ENCODE results near the gene NPS.
A peak's percentile ranks its signal among the peaks of the same experiment; 100 is the strongest.

NPS gene, protein sequence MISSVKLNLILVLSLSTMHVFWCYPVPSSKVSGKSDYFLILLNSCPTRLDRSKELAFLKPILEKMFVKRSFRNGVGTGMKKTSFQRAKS

DNA sequence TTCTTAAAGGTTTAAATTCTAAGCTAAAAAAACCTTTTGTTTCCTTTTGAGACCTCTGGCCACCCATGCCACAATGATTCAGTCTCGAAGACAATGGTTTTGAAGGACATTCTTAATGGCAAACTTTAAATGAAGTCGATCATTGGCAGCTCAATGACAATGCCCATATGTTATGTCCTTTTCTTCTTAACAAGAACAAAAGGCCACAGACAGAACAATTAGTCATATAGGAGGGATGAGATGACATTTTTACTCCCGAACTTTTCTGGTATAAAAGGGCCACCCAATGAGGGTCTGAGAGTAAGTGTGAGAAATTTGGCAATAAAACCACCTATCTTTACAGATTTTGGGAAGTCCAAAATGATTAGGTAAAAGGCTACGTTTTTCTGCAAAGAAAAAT is at the start of gene NPS:
Gene NPS, plus strand, starts transcription at position 301 of the 400 bp plus-strand sequence. Its CDS starts 60 bp downstream, at position 361.
- DNase-seq = no peak

DNA sequence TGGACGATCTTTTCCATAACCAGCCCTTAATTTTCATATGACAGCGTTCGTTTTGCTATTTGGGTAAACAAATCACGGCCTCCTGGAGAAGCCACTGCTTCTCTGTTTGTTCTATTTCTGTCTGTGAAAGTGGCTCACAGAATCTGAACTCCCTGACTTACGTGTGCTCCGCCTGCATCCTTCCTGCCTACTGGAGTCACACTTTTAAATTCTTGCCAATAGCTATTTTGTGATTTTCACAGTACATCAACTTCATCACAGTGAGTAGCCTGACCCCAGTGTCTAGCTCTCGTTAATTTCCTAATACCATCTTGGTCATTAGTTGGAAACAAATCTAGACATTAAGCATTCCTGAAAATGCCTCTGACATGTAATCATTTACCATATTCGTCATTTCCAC is 49.0 kb upstream of the NPS start:
- DNase-seq = no peak

DNA sequence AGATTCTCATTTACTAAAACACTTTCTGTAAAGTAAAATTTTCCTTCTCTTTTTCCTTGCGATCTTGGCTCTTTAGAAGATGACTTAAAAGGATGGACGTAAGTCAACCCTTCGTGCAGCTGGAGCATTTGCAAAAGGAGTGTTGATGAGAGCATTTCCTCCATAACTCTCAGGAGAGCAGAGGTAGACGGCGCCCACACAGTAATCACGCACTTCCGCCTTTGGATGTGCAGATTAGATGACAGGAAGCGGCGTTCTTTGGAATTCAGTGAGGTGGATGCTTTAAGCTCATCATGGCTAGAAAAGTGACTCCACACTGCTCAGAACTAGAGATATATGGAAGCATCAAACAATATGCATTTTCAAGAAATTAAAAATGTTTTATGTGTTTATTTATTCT is 43.0 kb upstream of the NPS start:
- DNase-seq = no peak

DNA sequence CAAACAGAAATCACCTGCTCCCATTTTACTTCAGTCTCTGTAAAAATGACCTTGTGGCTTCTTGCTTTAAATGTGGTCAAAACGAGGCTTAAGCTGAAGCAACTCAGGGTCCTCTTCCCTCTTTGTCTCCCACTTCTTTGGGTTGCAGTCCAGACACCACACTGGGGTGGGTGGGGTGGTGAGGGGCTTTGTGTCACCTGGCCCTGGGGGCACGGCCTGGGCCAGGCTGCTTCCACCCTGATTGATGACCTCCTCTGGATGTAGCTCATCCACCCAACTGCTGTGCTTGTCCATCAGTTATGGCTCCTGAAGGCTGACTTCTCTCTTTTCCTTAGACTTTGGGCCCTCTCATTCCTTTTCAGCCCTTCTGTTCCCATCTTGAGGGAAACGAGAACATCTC is 26.8 kb upstream of the NPS start:
- no peak for DNase-seq

DNA sequence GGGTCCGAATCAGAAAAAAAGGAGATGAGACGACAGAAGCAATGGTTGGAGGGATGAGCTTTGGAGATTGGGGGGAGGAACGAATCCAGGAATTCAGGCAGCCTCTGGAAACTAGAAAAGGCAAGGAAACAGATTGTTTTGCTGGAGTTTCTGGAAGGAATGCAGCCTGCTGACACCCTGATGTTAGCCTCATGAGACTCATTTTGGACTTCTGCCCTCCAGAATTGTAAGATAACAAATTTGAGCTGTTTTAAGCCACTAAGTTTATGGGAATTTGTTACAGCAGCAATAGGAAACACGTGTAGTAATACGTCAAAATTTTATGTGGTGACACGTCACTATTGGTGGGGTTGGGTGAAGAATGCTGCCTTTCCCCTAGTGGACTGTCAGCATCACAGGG is 25.6 kb upstream of the NPS start:
- no peak for DNase-seq

DNA sequence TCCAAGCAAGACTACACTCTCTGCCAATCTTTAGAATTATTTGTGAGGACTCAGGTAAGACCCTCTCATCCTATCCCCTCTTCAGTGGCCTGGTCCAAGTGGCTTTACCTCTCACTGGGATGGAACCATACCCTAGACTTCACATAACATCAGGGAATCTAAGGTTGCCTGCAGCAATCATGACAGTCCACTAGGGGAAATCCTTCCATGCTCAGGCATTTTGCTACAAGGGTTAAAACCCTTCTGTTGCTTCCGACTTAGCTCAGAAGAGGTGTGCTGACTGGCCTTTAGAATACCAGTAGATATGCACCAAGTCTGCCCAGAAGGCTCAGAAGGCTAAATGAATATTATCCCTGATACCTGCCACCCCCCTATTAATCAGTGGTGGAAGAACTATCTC is 24.9 kb upstream of the NPS start:
- DNase-seq = no peak

DNA sequence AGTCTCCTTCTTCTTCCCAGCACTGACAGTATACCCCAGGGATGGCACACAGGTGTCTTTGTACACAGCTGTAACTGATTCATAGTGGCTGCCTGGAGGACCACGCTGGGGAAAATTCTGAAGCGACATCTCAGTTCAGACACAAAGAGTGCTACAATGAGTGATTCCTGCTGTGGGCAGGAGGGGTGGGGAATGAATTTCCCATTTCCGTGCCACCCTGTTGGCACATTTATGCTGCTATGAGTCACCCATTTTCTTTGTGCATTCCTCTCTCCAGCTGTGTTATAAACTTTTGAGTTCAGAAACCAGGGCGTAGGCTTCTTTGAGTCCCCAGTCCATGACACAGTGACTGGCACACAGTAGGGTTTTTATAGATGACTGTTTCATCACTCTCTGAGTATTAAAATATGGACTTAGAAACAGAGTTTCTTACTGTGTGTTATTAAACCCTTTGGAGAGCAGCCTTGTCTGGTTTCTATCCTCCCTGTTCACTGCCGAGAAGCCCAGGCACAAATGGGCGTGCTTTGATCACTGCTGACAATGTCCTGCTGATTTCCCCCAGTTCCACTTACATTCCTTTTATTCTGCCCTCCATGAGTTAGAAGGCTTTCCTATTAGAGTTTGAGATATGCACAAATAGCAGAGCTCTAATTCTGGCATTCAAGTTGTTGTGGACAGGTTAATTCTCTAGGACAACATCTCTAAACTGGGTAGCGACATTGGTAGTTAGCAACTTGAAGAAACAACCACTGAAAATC is 24.0 kb upstream of the NPS start:
- DNase-seq = no peak

DNA sequence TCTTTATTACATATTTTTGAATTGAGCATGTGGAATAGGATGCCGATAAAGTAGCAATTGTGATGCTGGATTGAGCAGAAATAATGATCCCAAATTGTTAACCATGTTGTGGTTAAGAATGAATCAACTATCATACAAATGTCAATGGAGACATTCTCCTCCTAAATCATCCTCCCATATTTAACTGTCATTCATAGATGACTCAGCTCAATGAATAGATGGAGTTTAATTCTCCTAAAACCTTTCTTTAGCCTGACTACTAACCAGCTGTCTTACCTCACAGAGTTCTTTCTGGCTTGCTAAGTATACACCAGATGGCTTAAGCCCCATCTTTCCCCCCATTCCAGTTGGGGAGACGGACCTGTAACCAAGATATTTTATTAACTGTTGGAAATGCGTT is 23.4 kb upstream of the NPS start:
- no peak for DNase-seq

DNA sequence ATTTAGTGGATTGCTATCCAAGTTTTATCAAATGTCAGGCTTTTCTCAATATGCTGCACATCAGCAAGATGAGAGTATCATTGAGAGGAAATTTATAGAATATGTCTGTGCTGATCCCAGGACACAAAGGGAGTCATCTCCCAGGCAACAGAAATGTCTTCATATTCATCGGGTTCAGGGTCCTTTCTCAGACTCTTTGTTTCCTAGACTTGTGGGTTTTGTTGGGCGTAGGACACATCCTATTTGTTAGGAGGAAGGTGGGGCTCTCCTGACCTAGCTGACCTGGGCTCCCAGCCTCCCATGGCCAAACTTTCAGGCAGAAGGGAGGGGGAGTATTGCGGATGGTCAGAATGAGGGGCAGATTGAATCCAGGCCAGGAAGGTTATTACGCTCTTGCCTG is 22.9 kb upstream of the NPS start:
- DNase-seq = no peak

DNA sequence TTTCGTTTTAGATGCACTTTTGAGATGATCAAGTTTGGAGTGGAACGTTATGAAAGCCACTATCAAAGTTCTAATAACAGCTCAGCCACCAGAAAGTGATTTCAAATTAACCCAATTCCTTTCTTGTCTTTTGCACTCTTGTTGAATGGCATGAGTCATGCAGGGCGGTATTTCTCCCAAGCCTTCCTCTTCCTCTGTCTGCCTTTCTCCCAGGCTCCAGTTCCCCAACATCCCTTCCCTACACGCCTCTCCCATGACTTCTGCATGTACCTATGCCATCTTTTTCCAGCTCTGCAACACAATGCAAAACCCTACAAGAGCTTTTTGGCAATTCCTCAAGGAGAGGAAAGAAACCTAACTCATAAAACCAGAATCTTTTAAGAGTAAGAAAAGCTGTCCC is 21.8 kb upstream of the NPS start:
- no peak for DNase-seq

DNA sequence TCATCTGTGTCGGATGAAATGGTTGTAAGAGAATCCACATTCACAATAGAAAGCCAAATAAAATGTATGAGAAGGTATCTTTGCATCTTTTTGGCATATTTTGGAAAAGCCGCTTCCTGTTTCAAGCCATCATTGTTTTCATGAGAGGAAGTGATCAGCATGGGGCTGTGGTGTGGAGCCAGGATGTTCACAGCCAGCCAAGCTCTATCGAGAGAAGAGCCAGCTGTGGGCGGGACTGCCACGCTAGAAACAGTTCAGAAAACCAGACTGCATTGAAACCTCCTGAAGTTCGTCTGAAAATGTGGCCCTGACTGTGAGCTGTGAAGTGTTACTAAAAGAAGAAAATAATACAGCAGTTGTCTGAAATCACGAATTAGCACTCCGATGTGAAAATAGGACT is 21.2 kb upstream of the NPS start:
- DNase-seq = no peak

DNA sequence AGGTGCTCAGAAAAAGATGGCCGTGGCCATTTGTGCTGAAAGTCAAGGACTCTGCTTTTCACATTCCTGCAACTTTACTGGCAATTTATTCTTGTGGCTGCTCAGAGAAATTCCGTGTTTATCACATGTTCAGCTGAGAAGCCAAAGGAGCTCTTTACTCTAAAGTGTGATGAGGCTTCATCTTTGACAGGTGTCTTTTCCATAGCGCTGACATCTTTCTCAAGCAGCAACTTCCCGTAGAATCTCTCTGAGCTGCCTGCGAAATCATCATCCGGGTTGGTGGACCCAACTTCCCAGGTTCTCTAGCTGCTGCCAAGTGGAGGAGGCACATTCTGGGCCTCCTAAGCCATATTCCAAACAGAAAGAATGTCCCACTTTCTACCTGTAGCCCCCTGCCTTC is 16.9 kb upstream of the NPS start:
- DNase-seq = no peak

DNA sequence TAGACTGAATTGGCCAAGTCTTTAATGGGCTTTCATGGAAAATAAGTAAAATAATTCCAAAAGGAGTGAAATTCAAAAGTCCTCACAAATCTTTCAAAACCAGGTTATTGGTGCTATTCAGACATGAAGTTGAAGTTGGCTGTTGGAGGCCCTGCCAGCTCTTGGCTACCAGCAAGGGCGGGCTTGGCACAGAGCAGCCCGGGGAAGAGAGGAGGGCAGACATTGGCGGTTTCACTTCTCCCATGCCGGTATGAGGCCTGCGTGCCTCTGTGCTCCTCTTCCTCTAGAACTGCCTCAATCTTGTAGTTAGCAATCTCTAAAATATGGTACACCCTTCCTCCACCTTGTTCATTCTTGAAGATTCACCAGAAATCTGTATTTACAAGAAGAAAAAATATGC is 16.4 kb upstream of the NPS start:
- no peak for DNase-seq

DNA sequence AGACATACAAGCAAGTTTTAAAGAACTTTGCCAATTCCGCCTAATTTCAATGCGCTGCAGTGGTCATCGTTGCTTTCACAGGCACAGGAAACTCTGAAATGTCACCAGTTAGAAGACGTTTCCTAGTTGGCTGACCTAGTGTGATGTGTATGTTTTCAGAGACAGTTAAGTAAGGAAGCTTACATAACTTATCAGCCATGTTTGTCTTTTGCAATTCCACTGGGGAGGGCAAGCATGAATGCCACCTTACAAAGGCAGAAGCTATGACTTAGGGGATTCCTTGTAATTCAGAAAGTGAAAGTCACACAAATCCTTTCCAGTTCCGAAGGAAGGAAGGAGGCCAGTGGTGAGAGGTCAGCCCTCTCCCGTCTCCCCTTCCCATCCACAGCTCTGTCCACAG is 15.0 kb upstream of the NPS start:
- no peak for DNase-seq

DNA sequence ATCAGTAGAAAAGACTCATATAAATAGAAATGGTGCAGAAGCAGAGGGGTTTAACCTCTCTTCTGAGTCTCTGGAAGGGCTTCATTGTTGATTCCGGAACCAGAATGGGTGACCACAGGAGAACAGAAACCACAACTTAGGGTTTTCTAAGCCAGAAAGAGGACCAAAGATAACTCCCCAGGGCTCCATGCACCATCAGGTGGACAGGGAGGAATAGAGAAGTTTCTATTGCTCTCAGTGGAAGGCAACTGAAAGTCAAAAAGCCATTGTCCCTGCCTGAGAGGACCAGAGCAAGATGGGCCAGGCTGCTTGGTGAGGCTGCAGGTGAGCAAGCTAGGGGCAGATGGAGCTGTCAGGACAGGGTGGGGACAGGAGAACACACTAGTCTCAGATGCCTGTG is 14.6 kb upstream of the NPS start:
- DNase-seq = no peak

DNA sequence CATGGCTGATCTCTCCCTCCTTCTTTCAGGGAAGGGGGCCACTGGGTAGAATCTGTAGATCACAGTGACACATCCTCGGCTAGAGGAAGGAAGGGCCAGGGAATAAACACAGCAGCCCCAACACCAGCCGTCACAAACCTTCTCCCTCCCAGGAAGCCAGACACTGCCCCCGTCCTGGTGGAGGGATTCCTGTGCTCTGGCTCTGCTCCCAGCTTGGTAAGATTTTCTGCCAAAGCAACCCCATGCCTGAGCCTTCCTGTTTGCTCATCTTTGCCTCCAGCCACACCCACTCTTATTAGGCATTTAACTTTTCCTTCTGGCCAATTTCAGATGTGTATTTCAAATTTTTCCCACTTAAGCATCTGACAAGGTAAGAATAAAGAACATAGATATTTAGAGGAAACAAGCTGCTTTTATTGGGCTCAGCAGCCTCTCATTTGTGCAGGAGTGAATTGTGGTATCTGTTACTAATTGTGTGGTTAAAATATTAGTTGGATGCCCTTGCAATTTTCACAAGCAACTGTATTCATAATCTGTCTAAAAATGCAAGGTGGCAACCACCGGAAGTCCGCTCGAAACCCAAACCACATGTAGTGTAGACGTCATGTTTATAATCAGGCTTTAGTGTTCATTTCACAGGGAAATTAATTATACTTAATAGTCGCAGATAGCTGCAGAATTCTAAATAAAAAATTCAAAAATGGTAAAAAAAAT is 13.2 kb upstream of the NPS start:
- no peak for DNase-seq

DNA sequence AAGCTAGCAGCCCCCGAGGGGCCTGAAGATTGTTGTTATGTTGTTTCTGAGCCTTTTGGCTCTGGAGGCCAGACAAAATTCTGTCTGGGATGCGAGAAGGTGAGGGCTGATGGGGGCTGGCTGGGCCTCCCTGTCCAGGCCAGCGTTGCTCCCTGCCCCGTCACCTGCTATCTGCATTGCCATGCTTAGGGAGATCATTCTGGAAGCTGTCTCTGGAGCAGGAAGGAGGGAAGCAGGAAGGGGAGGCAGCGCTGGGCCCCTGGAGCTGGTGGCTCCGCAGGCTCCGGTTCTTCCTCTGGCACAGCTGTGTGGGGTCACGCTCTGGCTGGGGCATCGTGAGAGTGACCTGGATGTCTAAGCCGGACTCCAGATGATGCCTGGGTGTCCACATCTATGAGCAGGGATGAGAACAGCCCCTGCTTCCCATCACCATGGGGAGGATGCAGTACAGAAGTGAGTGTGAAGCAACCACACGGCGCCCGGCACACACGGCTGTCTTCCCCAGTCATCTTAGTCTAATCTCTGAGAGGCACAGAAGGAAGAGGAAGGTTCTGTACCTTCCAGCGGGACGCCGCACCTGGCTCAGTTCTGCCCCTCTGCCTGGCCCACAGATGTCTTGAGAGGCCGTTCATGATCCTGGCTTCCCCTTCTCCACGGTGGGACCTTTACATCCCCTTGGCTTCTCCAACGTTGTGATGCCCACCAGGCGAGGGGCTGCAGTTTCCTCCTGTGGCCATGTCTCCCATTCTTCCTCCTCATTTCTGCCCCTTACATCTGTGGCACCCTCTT is 11.9 kb upstream of the NPS start:
- no peak for DNase-seq

DNA sequence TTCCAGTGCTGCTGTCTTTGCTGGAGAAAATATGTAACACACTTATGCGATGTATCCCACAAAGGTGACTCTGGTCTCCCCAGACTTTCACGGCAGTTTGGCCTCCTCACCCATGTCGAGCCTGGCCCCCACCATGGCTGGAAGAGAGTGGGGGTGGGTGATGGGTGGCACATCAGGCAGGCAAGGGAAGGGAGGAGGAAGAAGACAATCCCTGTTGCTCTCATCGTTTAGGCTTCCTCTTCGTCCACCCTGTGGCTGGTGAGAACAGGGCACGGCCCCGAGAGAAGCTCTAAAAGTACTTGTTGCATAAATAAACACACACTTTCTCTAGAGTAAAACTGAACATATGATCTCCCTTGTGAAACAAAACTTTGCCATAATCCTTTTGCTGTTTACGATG is 11.2 kb upstream of the NPS start:
- no peak for DNase-seq

DNA sequence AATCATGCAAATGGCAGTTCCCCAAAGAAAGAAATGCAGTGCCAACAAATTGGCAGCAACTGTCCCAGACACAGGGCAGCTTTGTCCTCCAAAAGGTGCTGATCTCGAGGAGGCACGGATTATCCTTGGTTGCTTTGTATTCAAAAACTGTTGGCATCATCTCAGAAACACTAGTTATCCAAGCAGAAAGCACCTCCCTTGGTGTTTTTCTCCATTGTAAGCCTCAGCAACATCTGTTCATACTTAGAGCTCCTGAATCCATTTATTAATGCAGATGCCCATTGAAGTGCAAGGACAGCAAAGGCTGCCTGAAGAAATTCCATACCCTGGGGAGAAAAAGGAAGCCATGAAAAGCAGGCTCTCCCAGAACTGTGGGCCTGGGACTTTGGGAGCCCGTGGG is 1.1 kb upstream of the NPS start:
- DNase-seq = peak; percentile 65

DNA sequence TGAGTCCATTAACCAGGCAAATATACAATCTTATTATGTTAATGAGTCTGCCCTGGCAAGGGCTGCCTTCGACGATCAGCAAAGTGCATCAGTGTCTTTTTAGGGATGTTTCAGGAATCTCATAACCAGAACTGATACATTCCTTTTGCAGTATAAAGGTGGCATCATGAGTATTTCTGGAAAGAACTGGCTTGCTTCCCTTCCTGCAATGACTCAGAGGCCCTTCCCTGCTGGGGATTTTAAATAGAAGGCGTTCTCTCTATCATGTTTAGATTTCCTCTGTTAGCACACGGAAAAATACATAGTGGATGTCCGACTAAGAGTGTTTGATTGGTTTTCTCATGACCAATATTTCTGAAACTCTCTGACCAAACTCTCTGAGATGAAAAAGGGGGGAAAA is 1.8 kb downstream of the NPS start:
- DNase-seq = no peak

DNA sequence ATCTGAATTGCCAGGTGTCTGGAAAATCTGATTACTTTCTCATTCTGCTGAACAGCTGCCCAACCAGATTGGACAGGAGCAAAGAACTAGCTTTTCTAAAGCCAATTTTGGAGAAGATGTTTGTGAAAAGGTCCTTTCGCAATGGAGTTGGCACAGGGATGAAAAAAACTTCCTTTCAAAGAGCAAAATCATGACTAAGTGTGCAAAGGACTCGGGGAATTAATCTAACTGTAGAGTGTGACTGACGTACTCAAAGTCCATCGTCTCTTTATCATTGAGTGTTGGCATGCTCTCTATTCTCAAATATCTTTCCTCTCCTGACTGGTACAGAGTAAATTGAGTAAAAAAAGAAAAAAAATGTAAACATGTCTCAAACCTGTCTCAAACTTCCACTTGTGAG is 3.3 kb downstream of the NPS start:
- DNase-seq = no peak

DNA sequence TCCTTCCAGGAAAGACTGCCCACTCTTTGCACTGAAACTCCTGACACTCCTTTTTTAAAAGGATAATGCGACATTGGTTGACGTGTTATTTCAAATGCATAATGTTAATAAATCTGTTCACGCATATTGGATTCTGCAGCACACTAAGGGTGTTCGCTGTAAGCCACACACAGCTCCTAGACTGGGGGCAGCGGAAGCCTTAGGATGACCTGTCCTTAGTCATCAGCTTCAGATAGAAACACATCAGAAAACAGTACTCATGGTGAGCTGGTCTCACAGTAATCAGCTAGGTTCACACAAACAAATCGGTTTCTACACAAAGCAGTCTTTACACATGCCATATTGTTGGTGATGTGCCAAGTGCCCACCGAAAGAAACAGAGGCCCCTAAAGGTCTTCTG is 4.3 kb downstream of the NPS start:
- DNase-seq = no peak

DNA sequence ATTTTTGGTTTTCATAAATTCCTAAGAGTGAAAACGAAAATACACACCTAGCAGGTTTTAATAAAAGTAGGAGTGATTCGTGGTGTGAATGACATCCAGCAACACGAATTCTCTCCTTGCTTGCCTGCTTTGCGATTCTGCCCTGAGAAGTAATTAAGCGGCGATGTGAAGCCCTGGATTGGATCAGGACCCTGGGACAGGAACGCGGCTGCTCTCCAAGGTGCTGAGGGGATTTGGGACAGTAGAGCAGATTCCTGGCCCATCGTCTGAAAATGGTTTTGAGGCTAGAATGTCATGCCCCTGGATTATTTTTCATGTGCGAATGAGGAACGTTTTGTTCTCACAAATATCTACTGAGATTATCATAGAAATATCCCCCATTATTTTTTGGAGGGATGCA is 7.8 kb downstream of the NPS start:
- DNase-seq = no peak

DNA sequence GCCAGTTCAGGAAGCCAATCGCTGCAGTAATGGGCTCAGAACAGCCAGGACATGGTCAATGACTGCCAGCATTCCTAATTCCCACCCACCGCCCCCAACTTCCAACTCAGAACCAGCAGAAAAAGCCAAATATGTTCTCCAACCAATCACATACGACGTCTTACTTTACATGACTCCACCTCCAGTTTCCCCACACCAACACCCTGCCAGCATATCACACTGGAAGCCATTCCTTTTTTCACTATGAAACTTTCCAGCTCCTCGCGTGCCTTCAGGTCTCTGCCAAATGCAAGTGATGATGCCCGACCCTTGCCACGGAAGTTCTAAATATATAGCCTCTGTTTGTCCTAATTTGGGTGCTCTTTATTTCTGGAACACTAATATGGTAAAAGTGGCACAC is 12.5 kb downstream of the NPS start:
- no peak for DNase-seq

All from NCI-H2171 (cell line).